SIG-M5 treated with dmso at 0.1 percent for 504 hours (cell line): ENCODE results near the gene MIR17HG.
"Not testable (repeated sequence)": the region's sequence is repeated elsewhere in the genome, so short reads cannot be mapped to it uniquely, and the experiment has no call there.

Experiments
- DNase-seq: peaks from one replicate; lab custom pipeline; 2025; ENCODE audit not compliant: unreplicated experiment; lab: John Stamatoyannopoulos, UW

The MIR17HG gene

DNA sequence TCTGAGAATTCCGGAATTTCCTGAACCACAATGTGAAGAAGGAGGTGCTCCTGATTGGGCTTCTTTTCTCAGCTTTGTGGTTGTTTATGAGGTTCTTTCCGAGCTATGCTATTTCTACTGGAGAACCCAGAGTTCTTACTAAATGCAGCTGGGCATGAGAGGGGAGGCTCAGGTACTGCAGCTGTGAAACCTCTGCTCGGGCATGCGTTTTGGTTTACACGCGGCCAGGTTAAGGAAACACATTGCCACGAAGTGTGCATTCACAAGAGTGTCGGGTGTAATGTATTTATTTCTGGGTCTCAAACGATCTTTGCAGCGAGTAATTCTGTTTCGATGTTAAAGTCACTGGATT, 661 bp upstream of the MIR17HG start:
- peak; percentile 68 for DNase-seq

GRCh38 chr13:91347996-91348905, 764 bp downstream of the MIR17HG start:
- DNase-seq: peak; percentile 29

GRCh38 chr13:91348906-91349435, 1.5 kb downstream of the MIR17HG start:
- DNase-seq: peak; percentile 87

- no peak for DNase-seq
These were observed 2.8 kb downstream of the MIR17HG start for GRCh38 chr13:91349992-91350911.

DNA sequence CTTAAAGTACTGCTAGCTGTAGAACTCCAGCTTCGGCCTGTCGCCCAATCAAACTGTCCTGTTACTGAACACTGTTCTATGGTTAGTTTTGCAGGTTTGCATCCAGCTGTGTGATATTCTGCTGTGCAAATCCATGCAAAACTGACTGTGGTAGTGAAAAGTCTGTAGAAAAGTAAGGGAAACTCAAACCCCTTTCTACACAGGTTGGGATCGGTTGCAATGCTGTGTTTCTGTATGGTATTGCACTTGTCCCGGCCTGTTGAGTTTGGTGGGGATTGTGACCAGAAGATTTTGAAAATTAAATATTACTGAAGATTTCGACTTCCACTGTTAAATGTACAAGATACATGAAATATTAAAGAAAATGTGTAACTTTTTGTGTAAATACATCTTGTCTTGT, 3.6 kb downstream of the MIR17HG start:
- no peak for DNase-seq

GRCh38 chr13:91351980-91352379, 4.5 kb downstream of the MIR17HG start:
- no peak for DNase-seq

GRCh38 chr13:91352891-91353290, 5.4 kb downstream of the MIR17HG start:
- DNase-seq: not testable (repeated sequence)

DNA sequence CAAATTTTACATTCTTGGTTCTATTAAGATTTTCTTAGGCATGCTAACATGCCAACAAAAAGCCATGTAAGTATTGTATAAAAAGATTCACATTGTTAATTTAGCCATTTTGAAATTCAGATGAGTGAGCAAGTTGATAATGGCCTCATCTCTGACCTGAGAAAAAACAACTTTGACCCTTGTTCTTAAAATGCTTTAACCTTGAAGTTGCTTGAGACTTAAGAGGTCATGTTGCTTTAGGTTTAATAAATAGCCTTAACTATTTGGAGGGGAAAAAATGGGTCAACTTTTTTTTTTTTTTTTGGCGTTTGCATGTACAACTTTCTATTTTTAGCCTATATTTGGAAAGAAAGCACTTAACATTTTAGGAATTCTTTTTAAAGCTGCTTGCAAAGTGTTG, 6.0 kb downstream of the MIR17HG start:
- DNase-seq: no peak

DNA sequence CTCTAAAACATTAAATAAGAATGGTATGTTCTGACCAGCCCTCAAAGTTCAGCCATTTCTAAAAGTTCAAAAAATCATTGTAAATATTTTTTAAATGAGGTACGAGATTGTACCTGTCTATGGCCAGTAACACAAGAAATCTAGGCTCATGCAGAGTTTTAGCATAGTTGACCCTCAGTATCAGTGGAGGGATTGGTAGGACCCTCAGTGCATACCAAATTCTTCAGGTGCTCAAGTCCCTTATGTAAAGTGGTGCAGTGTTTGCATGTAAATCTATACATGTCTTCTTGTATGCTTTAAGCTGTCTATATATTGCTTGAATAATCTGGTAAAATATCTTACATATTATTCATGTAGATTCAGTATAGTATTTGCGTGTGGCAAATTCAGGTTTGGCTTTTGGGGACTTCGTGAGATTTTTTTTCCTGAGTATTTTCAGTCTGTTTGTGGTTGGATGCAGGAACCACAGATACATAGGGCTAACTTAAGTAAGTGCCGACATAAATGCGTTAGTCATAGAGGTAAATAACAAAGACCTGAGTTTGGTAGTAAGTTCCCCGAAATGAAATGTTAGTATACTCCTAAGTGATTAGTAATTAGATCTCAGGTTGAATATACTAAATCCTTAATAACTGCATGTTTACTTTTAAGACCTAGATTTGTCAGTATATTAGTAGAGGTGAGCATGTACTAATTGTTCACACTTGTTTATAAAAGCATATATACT, 7.8 kb downstream of the MIR17HG start:
- no peak for DNase-seq

DNA sequence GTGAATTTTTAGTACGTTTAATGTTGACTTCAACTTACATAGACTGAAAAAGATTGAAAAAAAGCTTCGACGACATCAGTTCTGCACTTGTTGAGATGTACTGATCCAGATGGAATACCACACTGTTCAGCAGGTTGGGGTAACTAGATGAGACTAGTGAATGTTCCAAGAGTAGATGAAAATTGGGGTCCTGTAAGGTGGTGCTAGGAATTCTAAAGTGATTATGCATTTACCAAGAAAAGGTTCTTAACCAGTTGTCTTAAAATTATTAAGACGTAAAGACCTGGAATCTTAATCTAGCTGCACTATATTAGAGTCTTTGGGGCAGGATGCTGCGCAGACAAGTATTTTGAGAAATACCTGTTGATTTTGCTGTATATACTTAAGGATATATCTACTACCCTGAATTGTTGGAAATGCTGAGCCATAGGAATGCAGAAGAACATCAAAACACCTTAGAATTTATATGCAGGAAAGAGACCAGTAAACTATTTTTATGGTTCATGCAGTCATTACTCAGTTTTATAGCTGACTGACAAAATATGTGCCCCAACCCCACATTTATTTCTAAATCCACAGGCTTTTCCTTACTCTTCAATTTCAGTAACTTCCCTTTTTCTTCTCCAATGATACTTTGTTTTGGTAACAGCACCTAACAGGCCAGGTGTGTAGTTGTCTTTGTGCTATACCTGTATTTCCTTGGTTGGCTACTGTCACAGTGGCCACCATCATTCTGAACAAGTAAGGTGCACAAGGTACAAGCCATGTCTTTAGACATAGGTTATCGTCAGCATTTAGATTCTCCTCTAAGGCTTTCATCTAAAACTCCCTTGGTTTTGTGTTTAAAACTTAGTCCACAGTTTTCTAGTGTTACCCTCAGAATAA, 8.6 kb downstream of the MIR17HG start:
- peak; percentile 27 for DNase-seq

GRCh38 chr13:91356919-91357612, 9.6 kb downstream of the MIR17HG start:
- DNase-seq: no peak

- no peak for DNase-seq
These were observed 10.3 kb downstream of the MIR17HG start for GRCh38 chr13:91357613-91358386.

- peak; percentile 40 for DNase-seq
These were observed 10.9 kb downstream of the MIR17HG start for GRCh38 chr13:91358387-91358782.

DNA sequence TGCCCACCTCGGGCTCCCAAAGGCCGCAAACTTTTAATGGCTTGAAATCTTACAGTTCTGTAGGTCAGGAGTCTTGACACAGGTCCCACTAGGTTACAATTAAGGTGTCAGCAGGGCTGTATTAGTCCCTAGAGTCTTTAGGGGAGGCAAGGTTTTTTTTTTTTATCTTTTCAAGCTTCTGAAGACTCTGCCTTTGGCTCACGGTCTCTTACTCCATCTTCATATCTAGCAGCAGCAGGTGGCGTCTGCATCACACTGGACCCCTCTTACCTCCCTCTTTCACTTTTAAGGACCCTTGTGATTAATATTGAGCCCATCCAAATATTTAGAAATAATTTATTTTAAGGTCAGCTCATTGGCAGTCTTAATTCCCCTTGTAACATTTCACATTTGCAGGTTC, 11.6 kb downstream of the MIR17HG start:
- no peak for DNase-seq

DNA sequence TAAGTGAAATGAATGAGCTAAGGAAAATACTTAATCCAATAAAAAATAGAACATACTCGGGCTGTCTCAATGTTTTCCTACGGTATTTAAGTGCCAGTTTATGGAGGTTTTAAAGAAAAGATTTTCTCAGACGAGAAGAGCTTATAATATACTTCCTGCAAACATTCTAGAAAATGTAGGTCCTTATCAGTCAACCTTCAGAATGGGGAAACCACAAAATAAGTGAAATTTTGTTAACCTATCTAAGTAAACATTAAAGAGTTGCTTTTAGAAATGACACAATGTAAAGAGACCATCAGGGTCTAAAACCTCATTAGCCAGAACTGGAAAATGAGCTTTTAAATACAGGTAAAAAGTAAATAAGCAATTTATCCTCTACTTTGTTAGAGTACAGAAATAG, 12.1 kb downstream of the MIR17HG start:
- DNase-seq: no peak

- DNase-seq: peak; percentile 21
These were observed 12.8 kb downstream of the MIR17HG start for GRCh38 chr13:91360246-91360751.

DNA sequence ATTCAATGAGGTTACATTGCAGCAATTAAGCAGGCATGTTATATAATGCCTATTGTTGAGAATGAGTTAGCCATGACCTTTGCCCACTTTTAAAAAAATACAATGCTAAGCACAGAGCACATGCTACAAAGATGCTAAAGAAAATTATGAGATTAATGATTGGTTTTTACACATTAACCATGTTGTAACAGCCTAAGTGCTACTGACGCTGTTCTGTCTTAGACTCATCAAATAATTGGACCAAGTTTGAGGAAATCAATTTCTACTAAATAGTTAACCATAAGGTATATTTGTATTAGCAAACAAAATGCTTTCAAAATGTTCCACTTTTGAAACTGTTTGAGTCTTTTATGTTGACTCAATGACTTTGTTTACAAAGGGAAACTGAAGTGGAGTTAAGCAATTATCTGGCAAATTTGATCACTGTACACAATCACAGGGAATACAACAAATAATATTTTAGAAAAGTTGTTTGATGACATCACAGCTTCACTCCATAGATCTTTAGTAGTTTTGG, 14.3 kb downstream of the MIR17HG start:
- no peak for DNase-seq

DNA sequence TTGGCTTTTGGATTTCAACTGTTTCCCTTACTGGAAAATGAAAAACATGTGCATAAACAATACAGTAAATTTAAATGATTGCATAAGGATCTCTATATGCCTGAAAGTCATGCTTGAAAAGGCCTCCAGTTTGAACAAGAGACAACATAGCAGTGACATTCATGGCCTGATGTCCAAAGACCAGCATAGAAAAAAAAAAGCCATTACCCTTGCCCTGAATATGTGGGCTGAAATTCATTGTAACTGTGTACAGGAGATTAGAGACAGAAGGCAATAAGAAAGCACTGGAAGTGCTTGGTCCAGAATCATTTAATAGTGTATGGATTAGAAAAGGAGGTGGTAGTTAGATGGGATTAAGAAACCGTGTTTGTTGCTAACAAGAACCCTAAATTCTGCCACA, 15.4 kb downstream of the MIR17HG start:
- DNase-seq: no peak
